HG03095 (cell line): ENCODE measurements around the gene S100A9.

Source experiments
- ATAC-seq: cut with Tn5 transposase; IDR thresholded peaks from one replicate; pipeline ENCODE4 v1.9.1; 2021; ENCODE audit warnings: moderate library complexity; ENCODE audit not compliant: unreplicated experiment

Gene S100A9

GRCh38 chr1:153359241-153359640, 1.6 kb downstream of the S100A9 start:
- no peak for ATAC-seq

DNA sequence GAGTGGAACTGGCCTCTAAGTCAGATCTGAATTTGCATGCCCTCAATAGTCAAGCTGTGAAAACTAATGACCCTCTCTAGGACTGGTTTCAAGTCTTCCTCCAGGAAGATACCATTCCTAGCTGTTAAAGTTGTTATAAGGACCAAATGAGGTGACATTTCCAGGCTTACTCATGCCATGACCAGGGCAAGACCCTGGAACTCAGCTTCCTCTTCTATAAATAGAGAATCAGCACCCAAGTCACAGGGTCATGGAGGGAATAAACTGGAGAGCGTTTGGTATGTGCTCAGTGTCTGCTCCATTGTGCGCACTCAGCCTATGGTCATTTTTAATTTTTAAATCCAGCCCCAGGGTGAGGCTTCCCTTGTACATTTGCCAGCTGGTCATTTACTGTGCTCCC, 2.5 kb downstream of the S100A9 start:
- ATAC-seq, result no peak

GRCh38 chr1:153360592-153361479, 3.2 kb downstream of the S100A9 start:
- ATAC-seq, result no peak

DNA sequence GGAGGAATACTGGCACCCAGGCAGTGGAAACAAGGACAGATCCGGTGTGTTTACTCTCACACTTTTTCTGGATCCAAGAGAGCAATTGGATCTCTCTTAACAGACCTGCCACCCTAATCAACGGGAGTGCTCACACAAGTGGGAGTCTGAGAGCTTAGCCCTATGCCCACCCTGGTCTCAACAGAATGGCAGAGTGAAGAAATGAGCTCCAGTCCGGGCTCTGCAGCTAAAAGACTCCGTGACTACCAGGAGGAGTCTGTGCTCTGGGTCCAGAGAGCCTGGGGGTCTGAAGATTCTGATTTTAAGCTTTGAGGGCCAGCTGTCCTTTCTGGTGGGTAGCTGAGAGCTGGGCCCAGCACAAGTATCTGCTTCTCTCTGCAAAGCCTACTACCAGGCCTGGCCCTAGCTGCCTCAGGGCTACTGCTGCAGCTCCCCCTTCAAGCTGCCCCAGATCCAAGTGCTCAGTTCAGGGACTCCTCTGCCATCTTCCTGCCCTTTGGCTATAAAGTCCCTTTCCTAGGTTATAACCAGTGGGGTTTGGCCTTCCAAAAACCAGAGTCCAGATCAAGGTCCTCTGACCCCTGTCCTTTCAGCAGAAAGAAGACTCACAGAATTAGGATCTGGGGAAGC, 3.9 kb downstream of the S100A9 start:
- ATAC-seq, result no peak

GRCh38 chr1:153362187-153362775, 4.6 kb downstream of the S100A9 start:
- no peak for ATAC-seq

- no peak for ATAC-seq
Measured at GRCh38 chr1:153363641-153364040, 6.0 kb downstream of the S100A9 start.

DNA sequence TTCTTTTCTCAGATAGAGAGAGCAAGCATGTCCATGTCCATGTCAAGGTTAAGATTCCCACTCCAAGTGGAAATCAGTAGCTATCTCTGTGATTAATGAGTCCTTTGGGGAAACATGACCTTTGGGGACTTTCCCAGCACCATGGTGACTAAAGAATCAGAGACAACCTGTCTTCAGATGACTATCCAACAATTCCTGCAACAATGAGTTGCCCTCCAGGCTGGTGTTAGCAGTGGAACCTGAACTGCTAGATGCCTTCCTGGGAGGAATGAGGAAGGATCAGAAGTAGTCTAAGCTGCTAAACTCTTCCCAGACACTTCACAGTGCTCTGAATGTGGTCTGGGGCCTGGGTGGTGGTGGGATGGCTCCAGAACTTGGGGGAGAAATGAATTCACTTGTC, 6.5 kb downstream of the S100A9 start:
- ATAC-seq, result no peak

DNA sequence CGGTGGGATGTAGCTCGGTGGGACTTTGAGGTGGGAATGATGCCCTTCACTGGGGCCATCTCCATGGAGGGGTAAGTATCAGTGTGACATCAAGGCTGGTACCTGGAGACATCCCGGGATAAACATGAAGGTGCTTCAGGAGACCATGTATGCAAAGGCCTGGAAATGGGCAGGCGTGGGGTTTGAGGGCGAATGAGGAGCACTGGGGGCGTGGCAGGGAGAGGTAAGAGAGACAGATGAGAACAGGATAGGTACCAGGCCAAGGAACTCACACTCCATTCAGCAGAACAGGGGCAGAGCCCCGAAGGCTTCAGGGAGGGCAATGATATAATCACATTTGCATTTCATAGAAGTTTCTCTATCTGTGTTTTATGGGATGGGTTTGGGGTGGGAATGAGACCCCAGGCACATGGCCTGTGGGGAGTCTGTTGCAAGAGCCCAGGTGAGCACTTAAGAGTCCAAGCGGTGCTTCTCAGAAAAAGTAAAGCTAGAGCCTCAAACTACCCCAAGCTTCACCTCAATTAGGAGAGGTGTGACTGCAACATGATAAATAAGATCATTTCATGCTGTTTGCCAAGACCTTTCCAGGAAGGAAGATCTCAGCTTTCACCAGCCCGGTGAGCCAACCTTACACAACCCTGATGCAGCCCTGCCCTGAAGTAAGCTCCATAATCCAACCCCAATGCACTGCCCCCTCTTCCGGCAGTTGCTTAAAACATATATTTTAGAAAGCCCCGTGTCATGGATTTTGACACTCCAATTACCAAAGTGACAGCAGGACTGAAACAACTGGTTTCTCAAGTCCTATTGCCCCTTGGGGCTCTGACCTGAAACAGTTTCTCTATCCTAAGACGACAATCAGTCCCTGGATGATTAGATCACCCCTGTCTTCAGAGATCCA, 7.4 kb downstream of the S100A9 start:
- ATAC-seq, result no peak

DNA sequence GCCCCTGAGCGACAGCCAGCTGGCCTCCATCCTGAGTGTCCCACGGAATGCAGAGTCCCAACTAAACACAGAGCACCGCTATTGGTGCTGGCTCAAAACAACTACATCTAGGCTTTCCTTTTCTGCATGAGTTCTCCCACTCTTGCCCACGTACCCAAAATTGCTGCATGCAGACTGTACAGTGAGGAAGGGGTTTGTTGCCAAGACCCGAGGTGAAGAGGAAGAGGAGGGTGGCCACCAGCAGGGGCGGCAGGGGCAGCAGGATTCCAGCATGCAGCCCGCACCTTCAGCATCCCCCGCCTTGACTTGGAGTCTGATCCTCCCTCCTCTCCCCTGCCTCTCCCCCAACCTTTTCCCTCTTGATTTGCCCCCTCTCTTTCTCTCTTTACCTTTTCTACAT, 8.0 kb downstream of the S100A9 start:
- no peak for ATAC-seq

DNA sequence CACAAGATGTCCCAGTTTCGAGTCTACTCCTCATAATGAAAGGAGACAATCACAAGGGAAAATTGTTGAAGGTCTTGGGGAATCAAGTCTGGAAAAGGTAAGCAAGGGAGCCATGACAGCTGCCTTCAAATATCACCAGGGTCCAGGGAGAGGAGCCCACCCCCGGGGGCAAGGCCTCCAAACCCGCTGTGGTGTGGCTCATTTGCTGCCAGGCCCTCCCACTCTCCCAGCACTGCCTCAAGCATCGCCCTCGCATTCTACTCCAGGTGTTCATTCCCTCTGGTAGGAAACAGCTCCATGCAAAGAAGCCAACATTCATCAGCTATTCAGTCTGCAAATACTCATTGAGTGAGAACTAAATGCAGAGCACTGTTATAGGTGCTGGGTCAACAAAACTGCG, 8.6 kb downstream of the S100A9 start:
- ATAC-seq, result no peak

- no peak for ATAC-seq
Measured at GRCh38 chr1:153367090-153367489, 9.4 kb downstream of the S100A9 start.

GRCh38 chr1:153368495-153368894, 10.8 kb downstream of the S100A9 start:
- no peak for ATAC-seq

DNA sequence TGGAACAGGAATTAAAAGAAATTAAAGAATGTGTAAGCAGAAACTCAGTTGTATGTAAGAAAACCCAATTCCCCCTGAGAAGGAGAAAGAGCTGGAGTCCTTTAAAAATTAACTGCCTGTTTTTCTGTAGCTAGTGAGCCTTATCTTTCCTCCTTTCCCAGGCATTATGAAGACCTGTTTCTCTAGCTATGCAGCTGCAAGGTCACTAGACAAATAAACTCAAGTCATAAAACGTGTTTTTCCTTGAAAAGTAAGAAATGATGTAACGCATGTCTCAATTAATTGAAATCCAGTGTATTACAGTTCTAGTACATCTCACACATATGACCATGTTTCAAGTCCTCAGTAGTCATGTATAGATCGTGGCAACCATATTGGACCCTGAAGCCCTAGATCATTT, 12.5 kb downstream of the S100A9 start:
- ATAC-seq, result no peak

- ATAC-seq, result no peak
Measured at GRCh38 chr1:153371231-153371630, 13.6 kb downstream of the S100A9 start.

GRCh38 chr1:153372571-153372970, 14.9 kb downstream of the S100A9 start:
- ATAC-seq, result no peak

DNA sequence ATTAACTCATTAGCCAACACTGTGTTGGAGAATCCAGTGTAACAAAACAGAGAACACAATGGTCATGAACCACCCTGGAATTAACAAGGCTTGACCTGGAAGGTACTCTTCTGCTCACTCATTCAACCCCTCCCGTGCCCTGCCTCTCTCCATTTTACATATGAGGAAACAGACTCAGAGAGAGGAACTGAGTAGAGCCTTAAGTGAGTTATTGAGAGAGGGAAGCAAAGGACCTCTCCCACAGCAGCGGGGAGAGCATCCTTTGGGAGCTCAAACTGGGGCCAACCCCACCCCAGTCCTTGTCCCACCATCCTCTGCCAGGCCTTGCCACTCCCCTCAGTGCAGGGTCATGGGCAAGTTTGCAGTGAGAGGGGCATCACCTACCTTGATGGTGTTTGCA, 16.4 kb downstream of the S100A9 start:
- no peak for ATAC-seq

DNA sequence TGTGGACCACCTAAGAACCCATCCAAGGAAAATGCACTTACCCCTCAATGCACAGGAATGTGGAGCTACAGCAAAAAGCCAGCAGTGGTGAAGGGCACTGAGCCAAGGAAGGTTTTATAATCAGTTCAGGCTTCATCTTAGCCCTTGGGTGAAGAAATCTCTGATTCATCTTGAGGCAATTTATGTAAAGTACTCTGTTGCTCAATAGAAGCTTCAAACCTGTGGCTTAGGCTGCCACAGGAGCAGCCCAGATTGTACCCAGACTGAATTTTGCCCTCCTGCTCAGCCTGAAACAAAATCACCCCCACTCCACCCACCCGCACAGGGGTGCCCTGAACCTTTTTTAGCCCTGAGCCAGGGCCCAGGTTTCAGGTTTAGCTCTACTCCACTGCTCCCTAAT, 17.9 kb downstream of the S100A9 start, which contains the start of gene S100A12:
TSS of gene S100A12 (minus strand) at position 111 of the 400 bp plus-strand sequence. CDS start 1,029 bp downstream, outside the sequence.
- no peak for ATAC-seq

GRCh38 chr1:153379591-153379990, 21.9 kb downstream of the S100A9 start:
- no peak for ATAC-seq

GRCh38 chr1:153380711-153381110, 23.1 kb downstream of the S100A9 start:
- no peak for ATAC-seq

DNA sequence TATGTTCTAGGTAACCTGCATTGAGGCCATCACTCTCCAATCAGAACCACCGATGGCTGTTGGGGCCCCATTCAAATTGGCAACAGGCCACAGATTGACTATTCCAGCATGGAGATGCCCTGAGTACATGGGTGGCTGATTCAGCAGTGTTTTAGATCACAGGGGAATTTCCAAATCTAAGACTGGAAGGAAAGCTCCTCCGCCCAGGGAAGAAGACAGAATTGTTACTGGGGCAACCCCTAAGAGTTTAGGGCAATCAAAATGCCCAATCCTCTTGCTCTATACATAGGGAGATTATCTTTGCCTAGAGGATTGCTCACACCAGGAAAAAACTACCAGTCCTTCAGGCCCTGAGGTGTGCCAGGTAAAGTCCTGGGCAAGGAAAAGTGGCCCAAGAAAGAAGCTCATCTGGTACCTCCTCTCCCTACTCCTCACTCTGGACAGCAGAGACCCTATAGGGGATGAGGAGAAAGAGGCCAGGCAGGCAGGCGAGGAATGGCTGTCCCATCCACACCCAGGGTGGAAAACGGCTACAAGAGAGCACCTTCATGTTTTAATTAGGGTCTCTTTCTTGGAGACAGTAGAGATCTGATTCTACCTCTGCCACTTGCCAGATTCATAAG, 27.4 kb downstream of the S100A9 start:
- no peak for ATAC-seq
